ENCODE data around the gene KDELR1. TPM values are rescaled to one million over a fixed set of nuclear protein-coding genes. Genes with fewer than 3 reads are reported as not detected.
A peak's percentile ranks its signal among the peaks of the same experiment; 100 is the strongest.

KDELR1 gene
- total and polyA plus RNA-seq, 9 of the 15 experiments (the other 6 are each of a cell fraction or from before 2014, with no cell fraction given) = 6.1 to 165 (median 58.5) TPM

GRCh38 chr19:48397263-48398101 lies 6.1 kb upstream of the KDELR1 start (continued):
- TF ChIP-seq RAD21 (CRISPR knock-in tag; conservative IDR thresholded peaks at IDR 0.05 in 1 of 2, IDR thresholded peaks at IDR 0.05 in 1 of 2) = no peak
- no peak for TF ChIP-seq ZNF280A (IDR thresholded peaks at IDR 0.05; ENCODE audit: low read depth, partially characterized antibody)
- peak; percentile 40; the same call in 1 of the 2 replicates for TF ChIP-seq ZNF431 (CRISPR knock-in tag; IDR thresholded peaks at IDR 0.05)
- TF ChIP-seq BDP1 (IDR thresholded peaks at IDR 0.05; ENCODE audit: insufficient read depth, insufficient read length) = no peak
- TF ChIP-seq CTBP1 (IDR thresholded peaks at IDR 0.05; ENCODE audit: borderline replicate concordance) = no peak
- TF ChIP-seq ZBTB5 (IDR thresholded peaks at IDR 0.05) = peak; percentile 63
- no peak for TF ChIP-seq ZBTB8A (IDR thresholded peaks at IDR 0.05; ENCODE audit: partially characterized antibody)
- TF ChIP-seq ZNF780A (CRISPR knock-in tag; IDR thresholded peaks at IDR 0.05) = no peak
- TF ChIP-seq SAFB2 (IDR thresholded peaks at IDR 0.05; ENCODE audit: borderline replicate concordance, low read depth, low read length, severe bottlenecking) = no peak
- TF ChIP-seq BRD9 (IDR thresholded peaks at IDR 0.05; ENCODE audit: low read depth, partially characterized antibody) = peak; percentile 66
- TF ChIP-seq FOXA1 (IDR thresholded peaks at IDR 0.05; ENCODE audit: borderline replicate concordance) = no peak
- TF ChIP-seq SFPQ (IDR thresholded peaks at IDR 0.05; ENCODE audit: low read depth, low read length) = no peak
- TF ChIP-seq ZNF280B (CRISPR knock-in tag; IDR thresholded peaks at IDR 0.05) = no peak
- no peak for TF ChIP-seq GTF2E2 (tag; IDR thresholded peaks at IDR 0.05)
- TF ChIP-seq RBM15 (IDR thresholded peaks at IDR 0.05; ENCODE audit: insufficient read depth, low read length) = no peak
- TF ChIP-seq CEBPB (tag; IDR thresholded peaks at IDR 0.05) = no peak
- no peak for TF ChIP-seq HOMEZ (CRISPR knock-in tag; IDR thresholded peaks at IDR 0.05)
- no peak for TF ChIP-seq NCOR1 (IDR thresholded peaks at IDR 0.05)
- TF ChIP-seq MTA2 (IDR thresholded peaks at IDR 0.05; ENCODE audit: low read depth) = no peak

Measured in K562 (cell line).